AG10803 (cell line): ENCODE results near the gene HRH4.

Source experiments
- DNase-seq: peaks from one replicate; pipeline ENCODE4 v3.0.0; 2010; ENCODE audit warnings: low read depth
- H3K4me3 ChIP-seq: 2 replicates; pipeline ENCODE4 v1.5.1; 2011; ENCODE audit warnings: mild to moderate bottlenecking, low read length, control low read depth
- TF ChIP-seq, protein P1 (sequence below): conservative IDR thresholded peaks from 2 replicates; pipeline ENCODE4 v1.5.1; 2011; ENCODE audit warnings: mild to moderate bottlenecking, low read length, control low read depth, inconsistent platforms

HRH4 gene

GRCh38 chr18:24517554-24517953 is 57.1 kb downstream of the HRH4 start:
- TF ChIP-seq, protein P1, sequence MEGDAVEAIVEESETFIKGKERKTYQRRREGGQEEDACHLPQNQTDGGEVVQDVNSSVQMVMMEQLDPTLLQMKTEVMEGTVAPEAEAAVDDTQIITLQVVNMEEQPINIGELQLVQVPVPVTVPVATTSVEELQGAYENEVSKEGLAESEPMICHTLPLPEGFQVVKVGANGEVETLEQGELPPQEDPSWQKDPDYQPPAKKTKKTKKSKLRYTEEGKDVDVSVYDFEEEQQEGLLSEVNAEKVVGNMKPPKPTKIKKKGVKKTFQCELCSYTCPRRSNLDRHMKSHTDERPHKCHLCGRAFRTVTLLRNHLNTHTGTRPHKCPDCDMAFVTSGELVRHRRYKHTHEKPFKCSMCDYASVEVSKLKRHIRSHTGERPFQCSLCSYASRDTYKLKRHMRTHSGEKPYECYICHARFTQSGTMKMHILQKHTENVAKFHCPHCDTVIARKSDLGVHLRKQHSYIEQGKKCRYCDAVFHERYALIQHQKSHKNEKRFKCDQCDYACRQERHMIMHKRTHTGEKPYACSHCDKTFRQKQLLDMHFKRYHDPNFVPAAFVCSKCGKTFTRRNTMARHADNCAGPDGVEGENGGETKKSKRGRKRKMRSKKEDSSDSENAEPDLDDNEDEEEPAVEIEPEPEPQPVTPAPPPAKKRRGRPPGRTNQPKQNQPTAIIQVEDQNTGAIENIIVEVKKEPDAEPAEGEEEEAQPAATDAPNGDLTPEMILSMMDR = no peak
- H3K4me3 ChIP-seq = no peak overlapping the region
- DNase-seq = no peak

DNA sequence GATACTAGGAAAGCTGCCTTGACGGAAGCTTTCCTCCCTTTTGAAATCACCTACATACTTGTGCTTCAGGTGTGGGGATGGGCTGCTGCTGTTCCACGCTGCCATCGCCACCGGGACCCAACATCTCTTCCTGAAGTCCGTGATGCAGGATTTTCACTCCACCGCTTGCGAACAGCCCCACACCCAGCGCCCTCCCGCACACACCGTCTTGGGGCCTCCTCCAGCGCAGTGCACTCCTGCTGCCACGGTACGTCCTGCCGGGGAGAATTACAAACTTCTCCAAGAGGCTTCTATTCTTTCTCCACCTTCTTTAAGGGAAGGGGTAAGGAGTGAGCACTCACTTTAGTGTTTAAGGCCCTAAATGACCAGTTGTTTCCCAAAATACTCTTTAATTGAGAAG is 58.2 kb downstream of the HRH4 start:
- TF ChIP-seq, protein P1 = no peak
- no peak overlapping the region for H3K4me3 ChIP-seq

More for the DNA sequence above, 58.2 kb downstream of the HRH4 start:
- DNase-seq = no peak
